IPS-18c (cell line): ENCODE data around the gene NCOA7.
"Not testable (repeated sequence)": the region's sequence is repeated elsewhere in the genome, so short reads cannot be mapped to it uniquely, and the experiment has no call there.

Source experiments
- H3K4me3 ChIP-seq: 2 replicates; pipeline ENCODE4 v1.7.0; 2013; ENCODE audit warnings: low read depth, mild to moderate bottlenecking, low read length, moderate library complexity; ENCODE audit not compliant: insufficient read depth
- H3K9me3 ChIP-seq: one replicate; pipeline ENCODE4 v1.6.1; 2013; ENCODE audit warnings: mild to moderate bottlenecking, low read length, moderate library complexity; ENCODE audit not compliant: control insufficient read depth, insufficient read depth

NCOA7 gene

DNA sequence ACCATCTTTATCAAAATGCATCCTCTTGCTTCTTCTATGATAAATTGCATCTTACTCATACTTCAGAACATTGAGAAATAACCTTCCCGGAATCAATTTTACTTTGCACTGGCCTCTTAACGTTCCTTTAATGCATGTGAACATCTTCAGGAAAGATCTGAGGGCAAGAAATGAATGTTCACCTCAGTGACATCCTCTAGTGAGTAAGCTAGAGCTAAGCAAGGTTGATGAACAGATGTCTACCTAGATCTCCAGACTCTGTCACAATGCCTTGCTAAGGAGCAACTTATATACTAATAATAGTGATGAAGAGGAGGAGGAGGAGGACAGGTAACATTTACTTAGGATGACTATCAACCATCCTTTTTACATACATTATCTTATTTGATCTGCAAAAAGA, 149.0 kb downstream of the NCOA7 start:
- no peaks in the 10 kb centered on the region for H3K9me3 ChIP-seq
- no peak overlapping the region for H3K4me3 ChIP-seq

GRCh38 chr6:125940247-125941041, 149.7 kb downstream of the NCOA7 start:
- H3K4me3 ChIP-seq = no peak overlapping the region
- no peaks in the 10 kb centered on the region for H3K9me3 ChIP-seq

GRCh38 chr6:125942672-125943527, 152.1 kb downstream of the NCOA7 start:
- Histone ChIP-seq H3K4me3 (no peak overlapping the region), H3K9me3 (no peaks in the 10 kb centered on the region)

GRCh38 chr6:125943528-125944433, 153.0 kb downstream of the NCOA7 start:
- no peak overlapping the region for H3K4me3 ChIP-seq
- no peaks in the 10 kb centered on the region for H3K9me3 ChIP-seq

- Histone ChIP-seq H3K4me3 (no peak overlapping the region), H3K9me3 (no peaks in the 10 kb centered on the region)
Measured at GRCh38 chr6:125944434-125944816, 153.7 kb downstream of the NCOA7 start.

GRCh38 chr6:125944896-125945295, 154.1 kb downstream of the NCOA7 start:
- Histone ChIP-seq H3K9me3 (no peaks in the 10 kb centered on the region), H3K4me3 (no peak overlapping the region)

DNA sequence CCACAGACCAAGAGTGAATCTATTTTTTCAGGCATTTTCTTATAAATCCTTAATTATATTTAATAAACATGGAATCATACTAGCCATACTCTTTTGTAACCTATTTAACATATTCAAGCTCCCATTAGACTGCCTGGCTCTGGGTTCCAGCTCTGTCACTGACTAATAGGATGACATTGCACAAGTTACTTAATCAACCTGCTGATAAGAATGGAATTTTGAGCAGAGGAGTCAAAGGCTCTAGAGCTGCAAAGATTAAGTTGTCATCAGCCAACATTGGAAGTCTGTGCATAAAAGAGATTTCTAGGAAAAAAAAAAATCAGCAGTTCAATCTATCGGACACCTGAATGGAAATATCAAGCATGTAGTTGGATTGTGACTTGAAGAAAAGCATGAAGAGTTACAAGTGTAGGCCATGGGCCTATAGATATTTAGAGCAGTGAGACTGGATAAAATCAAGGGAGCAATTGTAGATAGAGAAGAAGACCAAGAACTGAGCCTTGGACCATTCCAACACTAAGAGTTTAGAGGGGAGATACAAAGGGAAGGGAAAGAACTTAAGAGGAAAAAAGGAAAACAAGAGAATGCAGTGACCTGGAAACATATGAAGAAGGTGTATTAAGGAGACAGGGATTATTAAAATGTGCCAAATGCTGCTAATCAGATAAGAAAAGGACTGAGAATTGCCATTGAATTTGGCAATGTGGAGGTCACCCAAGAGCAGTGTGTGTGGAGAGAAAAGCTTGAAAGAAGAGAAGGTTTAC, 154.8 kb downstream of the NCOA7 start:
- H3K4me3 ChIP-seq = no peak overlapping the region

GRCh38 chr6:125947615-125948014, 156.9 kb downstream of the NCOA7 start:
- Histone ChIP-seq H3K4me3 (no peak overlapping the region), H3K9me3 (no peaks in the 10 kb centered on the region)

More for the DNA sequence above, 154.8 kb downstream of the NCOA7 start:
- no peaks in the 10 kb centered on the region for H3K9me3 ChIP-seq

GRCh38 chr6:125948455-125948854, 157.7 kb downstream of the NCOA7 start:
- no peak overlapping the region for H3K4me3 ChIP-seq
- no peaks in the 10 kb centered on the region for H3K9me3 ChIP-seq

DNA sequence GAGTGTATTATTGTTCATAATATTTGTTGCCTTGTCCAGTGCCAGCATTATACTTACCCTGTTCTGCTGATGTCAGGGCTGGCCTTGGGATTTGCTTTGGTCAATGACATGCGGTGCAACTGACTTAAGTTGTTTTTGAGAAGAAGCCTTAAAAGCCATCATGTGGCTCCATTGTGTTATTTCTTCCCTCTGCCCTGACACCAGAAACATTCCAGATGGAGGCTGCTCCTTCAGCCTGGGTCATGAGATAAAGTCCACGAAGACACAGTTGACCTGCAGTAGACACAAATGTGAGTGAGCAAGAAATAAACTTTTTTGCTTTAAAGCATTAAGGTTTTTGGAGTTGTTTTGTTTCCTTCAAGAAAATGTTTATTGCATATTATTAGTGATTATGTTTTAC, 158.3 kb downstream of the NCOA7 start:
- H3K9me3 ChIP-seq = no peaks in the 10 kb centered on the region
- no peak overlapping the region for H3K4me3 ChIP-seq

DNA sequence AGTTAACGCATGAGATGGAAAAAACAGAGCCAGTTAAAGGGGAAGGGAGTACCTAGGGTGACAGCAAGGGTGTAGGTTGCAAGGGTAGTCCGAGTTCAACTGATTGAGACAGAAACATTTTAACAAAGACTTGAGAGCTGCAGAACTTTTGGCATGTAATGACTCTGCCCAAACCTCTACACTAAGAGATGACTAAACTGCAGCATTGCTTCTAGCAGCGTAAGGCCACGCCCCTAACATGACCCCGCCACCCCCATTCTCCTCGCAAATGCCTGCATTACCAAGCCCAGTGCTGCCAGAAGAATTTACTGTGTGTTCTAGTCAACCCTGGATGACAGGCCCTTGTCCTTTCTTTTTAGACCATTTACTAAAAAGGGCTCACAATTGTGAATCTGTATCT, 159.5 kb downstream of the NCOA7 start:
- Histone ChIP-seq H3K4me3 (no peak overlapping the region), H3K9me3 (no peaks in the 10 kb centered on the region)

- H3K9me3 ChIP-seq = not testable (repeated sequence)
Measured at GRCh38 chr6:125950716-125951115, 160.0 kb downstream of the NCOA7 start.

GRCh38 chr6:125951323-125951722, 160.6 kb downstream of the NCOA7 start:
- Histone ChIP-seq H3K9me3 (no peaks in the 10 kb centered on the region), H3K4me3 (no peak overlapping the region)

More at GRCh38 chr6:125950716-125951115, 160.0 kb downstream of the NCOA7 start:
- not testable (repeated sequence) for H3K4me3 ChIP-seq

GRCh38 chr6:125952764-125953501, 162.2 kb downstream of the NCOA7 start:
- Histone ChIP-seq H3K9me3 (no peaks in the 10 kb centered on the region), H3K4me3 (no peak overlapping the region)

- H3K9me3 ChIP-seq = no peaks in the 10 kb centered on the region
- no peak overlapping the region for H3K4me3 ChIP-seq
Measured at GRCh38 chr6:125953502-125953875, 162.7 kb downstream of the NCOA7 start.

DNA sequence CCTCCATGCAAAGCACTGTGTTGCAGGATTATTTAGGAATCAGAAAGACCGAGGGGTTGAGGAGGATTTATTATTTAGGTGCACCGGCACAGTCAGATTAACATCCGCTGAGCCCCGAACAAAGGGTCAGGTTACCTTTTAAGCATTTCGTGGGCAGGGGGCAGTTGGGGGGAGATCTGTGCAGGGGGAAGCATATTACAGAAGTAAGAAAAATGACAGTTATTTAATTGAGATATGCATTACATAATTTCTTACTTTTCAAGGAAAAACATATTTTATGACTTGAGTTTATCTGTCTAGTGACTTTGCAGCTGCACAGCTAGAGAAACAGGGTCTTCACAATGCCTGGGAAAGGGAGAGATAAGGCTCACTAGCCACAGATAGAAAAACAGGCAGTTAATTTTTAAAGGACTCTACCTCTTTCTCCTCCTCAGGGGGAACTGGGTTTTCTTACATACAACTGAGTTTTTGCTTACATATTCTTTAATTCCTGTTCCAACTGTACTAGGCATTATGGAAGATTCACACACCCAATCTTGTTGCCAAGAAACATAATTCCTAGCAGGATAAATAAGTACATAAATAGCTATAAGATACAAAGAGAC, 164.1 kb downstream of the NCOA7 start:
- Histone ChIP-seq H3K4me3 (no peak overlapping the region), H3K9me3 (no peaks in the 10 kb centered on the region)
